Measurements from ENCODE around the gene XK.

XK gene

DNA sequence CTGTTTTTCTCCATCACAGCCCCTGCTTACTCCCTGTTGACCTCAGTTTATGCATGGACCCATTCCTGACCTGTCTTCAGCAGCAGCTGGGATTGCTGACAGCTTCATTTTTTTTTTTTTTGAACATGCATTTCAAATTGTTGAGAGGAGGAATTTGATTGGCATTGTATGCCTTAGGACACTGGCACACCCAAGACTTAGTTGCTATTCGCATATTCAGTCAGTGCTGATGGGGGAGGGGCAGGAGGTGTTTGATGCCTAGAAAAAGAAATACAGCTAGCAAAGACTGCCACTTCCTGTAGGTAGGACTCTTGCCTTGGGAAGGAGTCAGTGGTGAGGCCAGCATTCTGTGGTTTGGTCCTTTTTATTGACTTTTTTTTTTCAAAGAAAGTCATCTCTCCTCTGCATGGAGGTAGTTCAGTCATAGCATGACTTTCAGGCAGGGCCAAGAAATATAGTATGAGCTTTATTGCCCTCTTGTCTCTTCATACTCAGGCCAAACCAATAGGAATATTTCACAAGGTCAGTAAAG lies 33.6 kb upstream of the XK start:
- TF ChIP-seq, protein P1, sequence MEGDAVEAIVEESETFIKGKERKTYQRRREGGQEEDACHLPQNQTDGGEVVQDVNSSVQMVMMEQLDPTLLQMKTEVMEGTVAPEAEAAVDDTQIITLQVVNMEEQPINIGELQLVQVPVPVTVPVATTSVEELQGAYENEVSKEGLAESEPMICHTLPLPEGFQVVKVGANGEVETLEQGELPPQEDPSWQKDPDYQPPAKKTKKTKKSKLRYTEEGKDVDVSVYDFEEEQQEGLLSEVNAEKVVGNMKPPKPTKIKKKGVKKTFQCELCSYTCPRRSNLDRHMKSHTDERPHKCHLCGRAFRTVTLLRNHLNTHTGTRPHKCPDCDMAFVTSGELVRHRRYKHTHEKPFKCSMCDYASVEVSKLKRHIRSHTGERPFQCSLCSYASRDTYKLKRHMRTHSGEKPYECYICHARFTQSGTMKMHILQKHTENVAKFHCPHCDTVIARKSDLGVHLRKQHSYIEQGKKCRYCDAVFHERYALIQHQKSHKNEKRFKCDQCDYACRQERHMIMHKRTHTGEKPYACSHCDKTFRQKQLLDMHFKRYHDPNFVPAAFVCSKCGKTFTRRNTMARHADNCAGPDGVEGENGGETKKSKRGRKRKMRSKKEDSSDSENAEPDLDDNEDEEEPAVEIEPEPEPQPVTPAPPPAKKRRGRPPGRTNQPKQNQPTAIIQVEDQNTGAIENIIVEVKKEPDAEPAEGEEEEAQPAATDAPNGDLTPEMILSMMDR (IDR thresholded peaks at IDR 0.05; ENCODE audit: low read depth, low read length) = no peak
- no peak for DNase-seq (ENCODE audit: extremely low read depth, low read depth)

DNA sequence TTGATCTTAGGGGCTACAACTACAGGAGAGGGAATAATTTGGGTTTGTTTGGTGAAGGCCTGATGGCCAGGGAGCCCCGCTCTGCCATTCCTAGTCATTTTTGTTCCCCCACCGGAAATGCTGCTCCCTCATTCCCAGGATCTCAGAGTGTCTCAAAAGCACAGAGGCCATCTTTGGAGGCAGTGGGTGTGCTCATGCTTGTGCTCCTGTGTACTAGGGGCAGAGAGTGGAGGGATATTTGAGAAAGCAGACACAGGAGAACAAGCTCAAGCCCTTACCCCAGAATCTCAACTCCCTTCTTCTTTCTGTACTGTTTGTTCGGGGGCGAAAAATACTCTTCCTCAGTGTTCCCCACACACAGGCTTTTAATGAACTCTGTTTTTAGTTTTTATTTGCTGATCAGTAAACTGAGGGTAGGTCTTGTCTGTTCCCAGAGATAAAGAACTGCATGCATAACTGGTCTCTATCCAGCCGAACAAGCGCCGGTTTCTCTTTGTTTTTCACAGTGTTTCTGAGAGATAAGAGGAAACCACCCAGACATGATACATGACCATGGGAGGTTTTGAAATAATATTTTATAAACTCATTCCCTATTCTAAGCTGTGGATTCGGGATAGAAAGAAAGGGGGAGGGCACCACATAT lies 32.9 kb upstream of the XK start:
- no peak for DNase-seq (ENCODE audit: extremely low read depth, low read depth)

DNA sequence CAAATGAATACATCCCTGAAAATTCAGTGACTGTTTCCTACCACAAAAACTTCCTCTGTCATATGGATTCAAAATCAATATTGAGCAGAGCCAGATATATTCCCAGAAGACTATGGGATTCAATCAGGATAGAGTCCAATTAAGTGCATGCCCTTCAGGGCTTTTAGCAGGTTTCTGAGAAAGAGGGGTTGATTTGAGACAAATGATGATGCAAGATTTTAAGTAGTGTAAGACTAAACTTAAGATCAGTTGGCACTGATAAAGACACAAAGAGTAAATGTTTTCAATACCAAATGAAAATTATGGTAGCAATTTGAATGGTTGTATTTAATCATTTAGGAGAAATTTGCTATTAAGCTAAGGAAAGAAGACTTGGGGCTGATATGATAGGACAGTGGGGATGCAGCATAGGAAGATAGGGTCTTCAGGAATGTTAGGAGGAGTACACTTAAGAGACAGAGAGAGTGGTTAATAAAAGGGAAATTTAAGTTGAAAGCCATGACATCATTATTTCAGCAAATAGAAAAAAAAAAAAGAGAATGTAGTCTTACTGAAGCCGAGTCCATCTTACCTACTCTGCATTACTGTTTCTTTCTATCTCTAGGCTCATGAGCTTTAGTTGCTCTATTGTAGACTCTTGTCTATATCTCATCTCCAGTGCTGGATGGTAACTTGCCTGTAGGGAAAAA lies 32.0 kb upstream of the XK start:
- DNase-seq (ENCODE audit: extremely low read depth, low read depth) = no peak
- TF ChIP-seq, protein P1 (IDR thresholded peaks at IDR 0.05; ENCODE audit: low read depth, low read length) = no peak

More for the DNA sequence above, 32.9 kb upstream of the XK start:
- TF ChIP-seq, protein P1 (IDR thresholded peaks at IDR 0.05; ENCODE audit: low read depth, low read length) = no peak

GRCh38 chrX:37658343-37659030 lies 27.1 kb upstream of the XK start:
- TF ChIP-seq, protein P1 (IDR thresholded peaks at IDR 0.05; ENCODE audit: low read depth, low read length) = no peak
- DNase-seq (ENCODE audit: extremely low read depth, low read depth) = no peak

GRCh38 chrX:37659047-37659446 lies 26.5 kb upstream of the XK start:
- TF ChIP-seq, protein P1 (IDR thresholded peaks at IDR 0.05; ENCODE audit: low read depth, low read length) = no peak

GRCh38 chrX:37662181-37662580 lies 23.4 kb upstream of the XK start:
- DNase-seq (ENCODE audit: extremely low read depth, low read depth) = no peak
- TF ChIP-seq, protein P1 (IDR thresholded peaks at IDR 0.05; ENCODE audit: low read depth, low read length) = no peak

More at GRCh38 chrX:37659047-37659446, 26.5 kb upstream of the XK start:
- no peak for DNase-seq (ENCODE audit: extremely low read depth, low read depth)

GRCh38 chrX:37666516-37666915 lies 19.1 kb upstream of the XK start:
- TF ChIP-seq, protein P1 (IDR thresholded peaks at IDR 0.05; ENCODE audit: low read depth, low read length) = no peak

More at GRCh38 chrX:37666516-37666915, 19.1 kb upstream of the XK start:
- DNase-seq (ENCODE audit: extremely low read depth, low read depth) = no peak
